Kidney glomerular epithelial cell (primary cell): ENCODE measurements around the gene P2RX3.
"Not testable (repeated sequence)": the region's sequence is repeated elsewhere in the genome, so short reads cannot be mapped to it uniquely, and the experiment has no call there.

Experiments
- DNase-seq: peaks from one replicate; lab custom pipeline; 2025; lab: John Stamatoyannopoulos, UW

Gene P2RX3

DNA sequence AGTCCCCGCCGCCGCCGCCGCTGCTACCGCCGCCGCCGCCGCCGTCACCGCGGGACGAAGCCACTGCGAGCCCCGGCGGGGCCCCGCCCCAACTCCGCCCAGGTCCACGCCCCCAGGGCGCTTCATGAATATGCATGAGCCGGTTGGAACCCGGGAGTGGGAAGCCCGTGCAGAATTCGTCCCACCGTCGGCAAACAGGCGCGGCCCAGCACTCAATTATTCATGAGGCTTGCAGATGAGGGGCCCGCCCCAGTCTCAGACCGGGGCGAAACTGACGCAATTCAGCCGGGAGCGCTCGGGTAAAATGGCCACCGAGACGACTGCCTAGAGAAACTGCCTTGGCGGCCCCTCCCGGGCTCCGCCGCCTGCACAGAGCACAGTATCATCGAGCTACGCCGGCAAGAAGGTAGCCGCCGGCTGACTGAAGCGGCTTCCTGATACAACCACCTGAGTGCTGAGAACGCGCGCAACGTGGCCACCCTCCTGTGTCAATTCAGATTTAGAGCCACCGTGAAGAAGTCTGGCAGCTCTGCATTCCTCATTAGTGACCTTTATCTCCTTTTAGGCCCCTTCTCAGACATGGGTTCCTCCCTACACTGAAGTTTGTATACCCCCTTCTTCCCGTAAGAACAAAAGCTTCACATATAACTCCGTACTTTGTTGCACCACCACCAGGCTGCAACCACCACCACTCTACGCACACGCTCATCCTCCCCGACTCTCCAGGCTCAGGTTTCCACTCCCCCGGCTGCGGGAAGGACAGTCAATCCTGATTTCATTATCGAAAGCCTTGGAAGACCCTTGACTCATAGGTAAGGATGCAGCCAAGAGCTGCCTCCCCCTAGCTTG, 13.0 kb upstream of the P2RX3 start, which contains the start of gene TNKS1BP1:
Gene TNKS1BP1 (minus strand): TSS at position 67 of the 849 bp plus-strand sequence. CDS start 3,067 bp downstream, outside the sequence.
- DNase-seq, result peak; percentile 92

DNA sequence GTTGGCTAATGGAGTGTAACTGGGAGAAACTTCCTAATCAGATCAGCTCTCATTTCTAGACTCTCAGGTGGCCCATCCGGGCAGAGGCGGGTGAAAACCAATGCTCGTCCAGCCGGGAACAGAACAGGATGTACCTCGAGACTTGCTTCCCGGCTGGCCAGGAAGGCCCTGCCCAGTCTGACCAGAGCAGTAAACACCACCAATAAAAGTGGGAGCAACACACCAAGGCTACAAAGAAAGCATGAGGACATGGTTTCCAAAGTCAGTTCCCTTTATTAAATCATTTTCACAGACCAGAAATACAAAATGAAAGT, 12.5 kb upstream of the P2RX3 start:
- no peak for DNase-seq

GRCh38 chr11:57327721-57328120, 10.4 kb upstream of the P2RX3 start:
- no peak for DNase-seq

DNA sequence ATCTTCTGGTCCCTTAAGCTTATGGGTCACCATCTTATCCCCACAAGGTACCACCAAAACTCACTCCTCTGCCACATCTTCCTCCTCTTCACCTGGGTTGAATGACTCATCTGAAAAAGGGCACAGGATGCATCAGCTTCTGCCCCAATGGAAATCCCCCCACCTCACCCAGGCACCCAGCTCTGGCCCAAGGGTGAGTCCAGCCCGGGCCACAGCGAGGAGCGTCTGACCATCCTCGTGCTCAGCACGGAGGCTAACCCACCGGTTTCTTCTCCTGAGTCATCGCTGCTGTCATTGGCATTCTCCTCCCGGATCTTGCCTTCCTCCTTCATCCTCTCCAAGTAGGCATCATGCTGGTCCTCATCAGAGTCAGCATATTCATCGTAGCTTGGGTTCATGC, 8.1 kb upstream of the P2RX3 start:
- no peak for DNase-seq

- no peak for DNase-seq
These were observed 6.4 kb upstream of the P2RX3 start for GRCh38 chr11:57331720-57332119.

- no peak for DNase-seq
These were observed 5.3 kb upstream of the P2RX3 start for GRCh38 chr11:57332694-57333440.

DNA sequence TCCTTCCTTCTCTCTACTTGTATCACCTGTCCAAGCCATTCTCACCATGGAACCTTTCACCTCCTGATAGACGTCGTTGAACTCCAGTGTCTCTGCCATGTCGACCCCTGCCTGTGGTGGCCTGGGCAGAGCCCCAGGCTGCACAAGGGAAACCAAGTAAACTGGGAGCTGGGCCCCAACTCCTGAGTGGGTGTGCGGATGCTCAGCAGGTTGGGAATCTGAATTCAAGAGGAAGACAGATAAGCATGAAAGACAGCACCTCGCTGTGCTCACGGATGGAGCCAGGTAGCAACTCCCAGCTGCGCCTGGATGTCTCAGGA, 3.2 kb upstream of the P2RX3 start:
- no peak for DNase-seq

GRCh38 chr11:57335343-57336110, 2.6 kb upstream of the P2RX3 start, which contains the start of gene SSRP1:
SSRP1 (minus strand) TSS chr11:57335892; CDS start chr11:57335121, 771 bp downstream.
- DNase-seq, result peak; percentile 76

GRCh38 chr11:57336111-57336666, 2.0 kb upstream of the P2RX3 start:
- DNase-seq, result no peak

GRCh38 chr11:57336856-57337255, 1.3 kb upstream of the P2RX3 start:
- DNase-seq, result not testable (repeated sequence)

DNA sequence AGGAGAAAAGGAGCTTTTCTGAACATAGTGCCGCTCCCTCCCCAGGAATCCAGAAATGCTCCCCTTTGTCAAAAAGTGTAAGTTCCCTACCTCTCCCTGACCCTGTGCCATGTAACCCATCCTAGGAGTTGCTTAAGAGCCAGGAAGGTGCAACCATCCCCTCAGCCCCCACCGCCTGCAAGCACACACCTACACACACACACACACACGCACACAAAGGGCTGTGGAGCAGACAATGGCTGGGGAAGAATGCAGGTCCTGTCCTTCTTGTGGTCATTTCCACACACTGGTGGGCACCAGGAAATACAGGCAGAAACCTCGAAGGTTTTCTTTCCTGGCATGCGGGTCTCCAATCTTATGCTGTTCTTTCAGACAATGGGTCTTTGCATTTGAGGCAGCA, 1.2 kb downstream of the P2RX3 start:
- no peak for DNase-seq

- DNase-seq, result peak; percentile 9
These were observed 2.0 kb downstream of the P2RX3 start for GRCh38 chr11:57340039-57340615.

DNA sequence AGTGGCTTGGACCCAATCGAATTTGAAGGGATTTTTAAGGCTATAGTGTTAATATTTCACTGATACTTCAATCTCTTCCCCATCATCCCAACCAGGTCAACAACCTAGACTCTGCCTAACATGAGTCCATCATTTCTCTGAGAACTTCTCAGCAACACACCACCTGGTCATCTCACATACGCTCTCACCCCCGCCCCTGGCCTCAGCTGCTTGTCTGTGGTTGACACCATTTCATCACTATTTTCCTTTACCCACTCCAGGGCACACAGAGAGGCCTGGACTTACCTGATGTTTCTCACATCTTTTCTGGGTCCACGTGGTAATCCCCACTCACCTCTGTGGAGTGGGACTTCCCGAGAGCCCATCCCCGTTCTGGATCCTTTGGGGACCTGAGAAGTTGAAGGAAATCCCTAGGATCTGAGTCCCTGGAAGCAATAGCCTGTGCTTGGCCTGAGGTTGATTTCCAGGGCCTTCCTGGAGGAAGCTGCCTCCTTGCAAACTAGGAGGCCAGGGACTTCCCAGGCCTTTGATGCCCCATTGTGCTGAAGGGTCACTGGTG, 3.2 kb downstream of the P2RX3 start:
- no peak for DNase-seq

DNA sequence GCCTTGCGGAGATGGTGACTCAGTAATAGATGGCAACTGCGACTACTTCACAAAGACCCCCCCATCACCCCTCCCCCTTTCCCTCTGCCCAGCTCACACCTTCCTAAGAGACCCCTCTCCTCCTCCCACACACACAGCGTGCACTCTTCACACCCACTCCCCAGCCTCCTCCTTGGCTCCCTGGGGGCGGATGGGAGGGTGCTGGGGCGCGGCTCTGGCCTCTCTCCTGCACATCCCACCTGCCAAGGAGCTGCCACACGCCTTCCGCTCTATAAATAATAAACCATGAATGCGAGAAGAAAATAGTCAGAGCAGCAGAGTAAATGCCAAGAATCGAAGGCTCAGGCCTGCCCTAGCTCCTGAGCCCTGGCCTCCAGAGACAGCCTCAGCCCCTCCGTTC, 4.5 kb downstream of the P2RX3 start:
- no peak for DNase-seq

DNA sequence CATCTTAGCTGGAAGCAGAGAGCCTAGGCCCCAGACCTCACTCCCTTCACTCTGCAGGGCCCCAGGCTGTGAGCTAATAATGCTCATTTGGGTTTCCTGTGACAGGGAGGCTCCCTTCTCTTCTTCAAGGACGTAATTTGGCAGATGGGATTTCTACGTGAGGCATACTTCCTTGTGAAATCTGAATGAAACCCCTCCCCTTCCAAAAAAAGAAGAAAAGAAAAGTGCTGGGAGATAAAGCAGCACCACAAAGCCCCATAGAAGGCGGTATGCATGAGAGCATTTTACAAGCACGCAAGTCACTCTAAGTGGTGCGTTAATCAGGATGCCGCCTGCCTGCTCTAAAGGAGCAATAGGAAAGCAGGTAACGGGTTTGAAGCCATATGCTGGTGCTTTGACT, 5.7 kb downstream of the P2RX3 start:
- DNase-seq, result no peak

DNA sequence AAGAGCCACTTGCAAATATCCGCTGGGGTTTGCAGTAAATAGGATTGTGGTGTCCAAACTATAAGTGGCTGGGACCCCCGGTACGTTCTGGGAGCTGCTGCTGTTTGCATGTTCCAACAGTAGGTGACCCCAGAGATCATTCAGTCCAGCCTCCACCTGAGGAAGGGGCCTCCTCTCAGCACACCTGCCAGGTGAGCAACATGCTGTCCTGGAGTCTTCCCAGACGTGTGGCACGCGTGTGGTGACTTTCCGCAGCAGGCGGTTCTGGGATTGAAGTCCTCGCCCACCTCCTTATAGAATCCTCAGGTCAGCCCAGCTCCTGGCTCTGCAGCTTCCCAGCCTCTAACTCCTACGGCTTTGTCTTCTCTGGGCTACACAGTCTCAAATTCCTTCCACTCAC, 6.7 kb downstream of the P2RX3 start:
- DNase-seq, result no peak

GRCh38 chr11:57345555-57346211, 7.5 kb downstream of the P2RX3 start:
- peak; percentile 31 for DNase-seq

DNA sequence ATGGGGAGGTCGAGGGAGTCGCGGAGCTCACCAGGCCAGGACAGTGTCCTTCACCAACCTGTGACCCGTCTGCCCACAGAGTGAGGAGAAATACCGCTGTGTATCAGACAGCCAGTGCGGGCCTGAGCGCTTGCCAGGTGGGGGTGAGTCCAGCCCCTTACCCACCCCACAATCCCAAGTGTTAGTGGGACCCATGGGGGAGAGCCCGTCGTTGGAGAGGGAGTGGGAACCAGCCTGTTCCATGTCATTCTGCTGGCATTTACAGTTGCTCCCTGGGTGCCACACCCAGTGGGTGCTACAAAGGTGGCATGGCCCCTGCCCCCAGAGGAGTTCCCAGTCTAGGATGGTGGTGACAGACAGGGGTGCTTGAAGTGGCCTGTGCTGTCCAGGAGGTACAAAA, 9.2 kb downstream of the P2RX3 start:
- no peak for DNase-seq

DNA sequence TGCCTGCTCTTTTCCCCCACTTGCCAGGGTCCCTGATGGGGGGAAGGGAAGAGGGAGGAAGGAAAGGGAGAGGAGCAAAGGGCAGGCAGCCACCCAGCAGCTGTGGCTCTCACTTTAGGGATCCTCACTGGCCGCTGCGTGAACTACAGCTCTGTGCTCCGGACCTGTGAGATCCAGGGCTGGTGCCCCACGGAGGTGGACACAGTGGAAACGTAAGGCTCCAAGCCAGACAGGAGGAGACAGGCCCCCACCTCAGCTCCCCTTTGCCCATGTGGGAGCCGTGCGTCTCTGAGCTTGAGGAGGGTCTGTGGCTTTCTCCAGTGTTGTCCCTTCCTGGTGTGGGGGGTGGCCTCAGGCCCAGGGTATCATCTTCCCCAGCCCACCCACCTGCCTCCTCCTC, 9.9 kb downstream of the P2RX3 start:
- DNase-seq, result no peak

DNA sequence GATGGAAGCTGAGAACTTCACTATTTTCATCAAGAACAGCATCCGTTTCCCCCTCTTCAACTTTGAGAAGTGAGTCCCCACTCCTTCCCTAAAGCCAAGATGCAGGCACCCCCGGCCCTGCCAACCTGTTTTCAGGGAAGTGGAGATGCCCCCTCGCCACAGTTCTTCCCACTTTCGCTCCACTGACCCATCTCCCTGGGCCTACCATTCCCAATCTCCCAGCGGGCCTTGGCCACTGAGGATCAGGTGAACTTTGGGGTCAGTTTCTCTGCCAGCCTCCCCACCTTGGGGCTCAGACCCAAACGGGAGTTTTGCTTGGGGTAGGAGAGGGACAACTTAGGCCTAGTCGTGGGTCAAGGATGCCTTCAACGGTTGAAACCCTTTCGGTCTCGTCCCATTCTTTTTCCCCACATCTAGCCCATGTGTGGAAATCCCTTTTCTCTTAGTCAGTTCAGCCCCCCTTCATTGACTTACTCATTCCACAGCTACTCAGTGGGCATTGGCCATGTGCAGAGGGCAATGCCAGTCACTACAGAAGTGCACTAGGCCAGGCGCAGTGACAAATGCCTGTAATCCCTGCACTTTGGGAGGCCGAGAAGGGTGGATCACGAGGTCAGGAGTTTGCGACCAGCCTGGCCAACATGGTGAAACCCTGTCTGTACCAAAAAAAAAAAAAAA, 10.6 kb downstream of the P2RX3 start:
- no peak for DNase-seq
